GM19463 (cell line): ENCODE results near the gene RIMS4.
"Not testable (repeated sequence)": the region's sequence is repeated elsewhere in the genome, so short reads cannot be mapped to it uniquely, and the experiment has no call there.

Experiments used
- ATAC-seq: cut with Tn5 transposase; IDR thresholded peaks from one replicate; pipeline ENCODE4 v1.9.1; 2021; ENCODE audit warnings: mild to moderate bottlenecking, moderate library complexity; ENCODE audit not compliant: unreplicated experiment

The RIMS4 gene

DNA sequence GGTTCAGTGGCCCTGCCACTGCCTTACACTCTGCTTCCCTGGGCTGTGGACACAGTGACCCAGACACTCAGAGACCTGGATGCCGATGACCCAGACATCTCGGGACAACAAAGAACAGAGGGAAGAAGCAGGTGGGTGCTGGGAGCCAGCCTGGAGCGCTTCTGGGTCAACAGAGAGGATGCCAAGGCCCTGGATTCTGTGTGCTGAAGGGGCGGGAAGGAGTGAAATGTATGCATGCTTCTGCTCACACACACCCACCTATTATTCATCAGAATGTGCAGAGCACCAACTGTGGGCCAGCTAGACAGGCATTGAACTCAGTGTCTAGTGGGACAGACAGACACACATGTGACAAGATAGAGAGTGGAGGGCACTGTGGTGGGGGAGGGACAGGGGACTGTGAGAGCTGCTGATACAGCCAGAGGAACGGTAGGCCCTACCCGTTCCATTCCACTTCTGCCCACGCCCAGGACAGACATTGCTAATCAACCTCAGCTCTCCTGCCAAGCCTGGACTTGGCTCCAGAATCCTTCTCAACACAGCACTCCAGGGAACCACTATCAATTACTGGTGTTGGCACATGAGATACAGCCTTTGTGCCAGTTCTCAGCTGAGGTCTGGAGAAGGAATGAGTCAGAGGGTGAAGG, 44.5 kb downstream of the RIMS4 start:
- no peak for ATAC-seq

DNA sequence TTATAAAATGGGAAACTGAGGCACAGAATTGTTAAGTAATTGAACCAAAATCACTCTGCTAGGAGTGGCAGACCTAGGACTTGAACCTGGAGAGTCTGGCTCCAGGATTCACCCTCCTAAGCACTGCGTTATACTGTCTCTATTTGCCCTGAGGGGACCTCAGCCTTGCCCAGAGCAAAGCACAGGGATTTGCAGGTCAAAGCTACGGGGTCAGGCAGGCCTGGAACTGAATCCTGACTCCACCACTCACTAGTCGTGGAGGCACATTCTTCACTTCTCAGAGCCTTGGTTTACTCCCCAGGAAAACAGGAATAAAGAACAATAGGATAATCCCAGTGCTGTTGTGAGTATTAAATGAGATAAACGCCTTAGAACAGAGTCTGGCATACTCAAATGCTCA, 45.3 kb downstream of the RIMS4 start:
- no peak for ATAC-seq

DNA sequence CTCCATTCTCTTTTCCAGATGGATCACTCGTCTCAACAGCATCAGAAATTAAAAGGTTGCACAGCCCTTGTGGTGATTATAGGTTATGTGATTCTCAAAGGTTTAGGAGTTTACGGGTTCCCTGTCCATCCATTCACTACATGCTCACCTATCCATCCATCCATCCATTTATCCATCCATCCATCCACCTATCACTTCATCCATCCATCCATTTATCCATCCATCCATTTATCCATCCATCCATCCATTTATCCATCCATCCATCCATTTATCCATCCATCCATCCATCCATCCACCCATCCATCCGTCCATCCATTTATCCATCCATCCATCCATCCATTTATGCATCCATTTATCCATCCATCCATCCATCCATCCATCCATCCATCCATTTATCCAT, 46.5 kb downstream of the RIMS4 start:
- not testable (repeated sequence) for ATAC-seq

DNA sequence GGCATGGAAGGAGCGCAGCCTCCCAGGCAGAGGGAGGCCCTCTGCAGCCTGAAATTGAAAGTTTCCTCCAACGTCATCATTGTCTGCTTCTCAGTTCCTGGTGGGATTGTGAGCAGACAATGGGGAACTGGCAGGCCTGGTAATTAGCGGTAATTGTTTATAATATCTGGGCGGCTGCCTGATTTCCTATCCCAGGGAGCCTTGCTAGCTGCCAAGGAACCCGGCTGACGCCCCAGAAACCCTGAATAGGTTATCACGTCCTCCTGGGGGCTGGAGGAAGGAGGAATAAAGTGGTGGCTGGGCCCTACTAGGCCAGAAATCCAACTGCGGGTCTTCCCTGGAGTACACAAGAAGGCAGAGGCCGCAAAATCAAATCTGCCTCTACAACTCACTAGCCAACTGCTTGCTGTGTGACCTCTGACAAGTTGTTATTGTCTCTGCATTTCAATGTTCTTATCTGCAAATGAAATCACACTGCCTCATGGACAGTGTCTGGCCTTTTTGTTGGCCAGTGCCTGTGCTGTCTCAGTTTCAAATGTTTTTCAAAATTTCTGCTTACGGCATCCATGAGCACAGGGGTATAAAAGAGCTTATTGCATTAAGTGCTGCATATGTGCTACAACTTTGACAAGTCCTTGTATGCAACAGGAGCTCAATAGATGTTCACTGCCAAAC, 47.7 kb downstream of the RIMS4 start:
- no peak for ATAC-seq

DNA sequence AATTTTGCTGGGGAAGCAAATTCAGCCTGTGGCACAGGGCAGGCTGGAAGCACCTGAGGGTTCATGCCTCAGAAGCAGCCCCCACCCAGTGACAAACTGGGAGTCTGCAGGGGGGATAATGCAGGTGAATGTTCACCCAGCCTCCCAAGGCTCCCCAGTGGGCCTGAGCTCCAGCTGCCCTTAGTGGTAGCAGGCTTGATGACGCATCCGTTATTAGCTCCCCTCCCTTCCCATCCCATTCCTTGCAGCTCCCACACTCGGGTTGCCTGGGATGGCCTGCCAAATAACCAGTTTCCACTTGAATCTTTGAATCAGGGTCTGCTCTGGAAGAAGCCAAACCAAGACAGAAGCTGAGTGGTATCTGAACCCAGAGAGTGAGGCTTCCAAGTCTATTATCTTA, 48.9 kb downstream of the RIMS4 start:
- no peak for ATAC-seq

DNA sequence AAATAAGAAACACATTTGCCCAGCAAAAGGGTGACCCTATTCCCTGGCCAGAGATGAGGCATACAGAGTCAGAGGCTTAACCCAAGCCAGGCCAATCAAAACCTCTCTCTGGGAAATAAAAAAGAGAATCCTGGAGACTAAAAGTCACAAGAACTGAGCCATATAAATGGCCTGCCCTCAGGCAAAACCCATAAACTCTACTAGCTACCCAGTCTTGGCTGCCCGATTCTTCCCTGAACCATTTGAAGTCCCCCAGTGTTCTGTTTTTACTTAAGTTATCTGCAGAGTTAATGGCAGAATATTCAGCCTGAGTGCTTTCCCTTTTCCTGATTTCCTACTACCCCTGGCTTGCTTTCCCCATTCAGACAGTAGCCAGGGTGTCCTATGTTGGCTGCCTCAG, 50.8 kb downstream of the RIMS4 start:
- ATAC-seq, result no peak

DNA sequence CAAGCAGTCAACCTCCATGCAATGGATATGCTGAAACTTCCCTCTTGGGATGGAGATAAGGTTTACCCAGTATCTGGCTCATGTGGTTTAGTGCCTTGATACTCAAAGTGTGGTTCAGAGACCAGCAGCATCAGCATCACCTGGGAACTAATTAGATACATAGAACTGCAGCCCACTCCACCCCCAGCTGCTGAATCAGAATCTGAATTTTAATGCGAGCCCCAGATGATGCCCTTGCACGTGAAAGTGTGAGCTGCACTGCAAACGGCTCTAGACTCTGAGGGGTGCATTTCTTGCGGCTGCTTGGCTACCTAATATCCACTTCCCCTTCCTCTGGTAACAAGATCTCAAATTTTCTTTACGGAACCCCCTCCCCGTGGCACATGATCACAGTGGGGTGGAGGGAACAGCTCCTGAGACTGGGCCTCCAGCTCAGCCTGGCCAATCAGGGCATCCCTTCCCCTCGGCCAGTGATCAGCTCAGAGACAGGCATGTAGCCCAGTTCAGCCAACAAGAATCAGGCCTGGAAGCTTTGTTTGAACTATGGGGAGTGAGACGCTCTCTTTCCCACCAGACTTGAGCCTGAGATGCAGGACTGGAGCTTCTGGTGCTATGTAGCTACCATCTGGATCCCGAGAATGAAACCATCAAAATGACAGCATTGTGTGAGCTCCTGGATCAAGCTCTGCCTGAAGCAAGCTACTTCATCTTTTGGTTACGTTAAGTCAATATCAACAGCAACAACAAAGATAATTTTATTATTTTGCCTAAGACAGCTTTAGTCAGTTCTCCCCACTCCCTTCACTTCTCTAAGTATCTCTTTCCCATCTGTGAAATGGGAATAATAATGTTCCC, 51.9 kb downstream of the RIMS4 start:
- ATAC-seq, result no peak

DNA sequence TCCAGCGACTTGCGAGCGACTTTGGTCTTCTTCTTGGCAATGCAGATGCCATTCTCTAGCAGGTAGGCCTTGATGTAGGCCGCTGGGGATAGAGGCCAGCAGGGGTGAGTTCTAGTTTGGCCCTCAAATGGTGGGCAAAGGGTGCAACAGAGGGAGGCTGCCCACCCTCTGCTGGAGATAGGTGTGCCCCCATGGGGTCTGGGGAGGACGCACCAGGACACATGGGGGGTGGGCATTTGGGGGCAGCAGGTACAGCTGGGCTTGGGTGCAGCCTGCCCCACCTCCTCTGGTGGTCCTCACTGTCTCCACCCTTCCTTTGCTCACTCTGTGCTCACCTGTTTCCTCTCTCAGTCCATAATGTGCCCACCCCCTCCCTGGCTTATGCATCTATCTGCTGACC, 53.4 kb downstream of the RIMS4 start:
- ATAC-seq, result no peak

DNA sequence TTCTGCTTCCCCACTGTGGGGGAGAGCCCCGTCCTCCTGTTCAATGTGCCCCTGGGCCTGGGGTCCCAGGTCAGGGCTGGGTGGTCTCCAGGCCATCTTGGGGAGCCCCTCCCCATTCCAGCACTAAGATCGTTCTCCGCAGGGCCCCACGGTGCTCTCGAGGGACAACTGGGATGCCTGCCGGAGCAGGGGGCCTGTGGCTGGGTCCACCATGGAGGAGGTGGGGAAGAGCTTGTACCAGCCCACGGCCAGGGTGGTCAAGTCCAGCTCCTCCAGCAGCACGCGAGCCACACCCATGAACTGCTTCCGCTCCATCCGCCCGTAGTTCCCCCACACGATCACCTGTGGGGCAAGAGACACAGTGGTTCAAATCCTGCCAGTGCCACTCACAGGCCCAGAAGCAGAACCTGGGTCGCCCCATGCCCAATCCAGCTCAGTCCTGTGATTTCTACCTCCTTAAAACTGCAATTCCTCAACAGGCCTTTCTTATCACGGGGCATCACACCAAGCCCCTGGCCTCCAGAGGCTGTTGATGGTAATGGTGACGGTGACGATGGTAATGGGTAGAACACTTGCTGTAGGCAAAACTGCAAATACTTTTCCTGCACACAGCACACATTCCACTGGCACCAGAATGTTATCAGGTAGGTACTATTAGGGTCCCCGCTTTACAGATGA, 54.2 kb downstream of the RIMS4 start:
- ATAC-seq, result no peak

DNA sequence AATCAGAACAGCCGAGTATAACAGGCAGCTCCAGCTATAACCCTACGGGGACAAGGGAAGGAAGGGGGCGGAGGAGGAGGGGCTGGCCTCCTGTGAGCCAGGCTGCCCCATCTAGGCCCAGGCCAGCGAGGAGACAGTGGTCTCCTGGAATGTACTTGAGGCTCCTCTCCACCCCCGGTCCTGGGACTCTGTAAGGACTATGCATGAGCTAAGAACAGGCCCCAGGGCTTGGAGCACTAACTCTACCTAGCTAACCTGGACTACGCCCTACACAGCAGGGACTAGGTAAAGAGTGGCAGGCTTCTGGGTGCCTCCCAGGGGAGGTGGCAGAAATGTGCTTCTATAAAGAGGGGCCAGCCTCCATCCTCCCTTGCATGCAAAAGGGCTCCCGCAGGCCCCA, 55.8 kb downstream of the RIMS4 start:
- ATAC-seq, result no peak

DNA sequence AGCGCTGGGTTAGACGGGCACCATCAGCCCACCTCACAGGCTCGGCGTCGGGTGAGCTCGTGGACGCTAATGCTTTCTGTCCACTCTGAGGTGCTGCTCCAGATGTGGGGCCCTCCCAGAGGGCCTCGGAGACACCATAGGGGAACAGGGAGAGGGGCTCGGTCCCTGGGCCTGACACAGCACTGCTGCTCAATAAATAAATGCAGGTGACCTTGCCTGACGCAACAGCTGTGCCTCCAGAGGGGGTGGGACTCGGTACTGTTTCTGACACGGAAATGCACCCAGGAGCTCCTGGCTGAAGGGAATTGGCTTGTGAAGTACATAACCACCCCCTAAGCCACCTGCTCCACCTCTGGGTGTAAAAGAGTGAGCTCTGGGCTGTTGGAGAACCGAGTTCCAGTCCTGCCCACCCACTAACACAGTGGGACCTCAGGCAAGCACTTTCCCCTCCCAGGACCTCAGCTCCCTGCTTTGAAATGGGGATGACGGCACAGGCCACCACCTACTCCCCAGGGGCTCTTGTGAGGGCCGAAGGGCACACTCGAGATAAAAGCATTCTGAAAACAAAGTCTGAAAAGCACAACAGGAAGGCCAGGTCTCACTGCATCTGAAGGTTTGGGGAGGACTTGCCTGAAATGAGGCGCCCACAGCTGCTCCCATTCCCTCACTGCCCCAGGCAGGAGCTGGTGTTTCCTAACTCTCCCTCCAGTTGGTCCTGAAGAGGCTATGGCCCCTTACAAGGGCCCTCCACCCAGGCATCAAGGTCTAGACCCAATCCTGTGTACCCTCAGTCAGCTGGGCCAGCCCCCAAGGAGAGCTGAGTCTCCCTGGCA, 58.0 kb downstream of the RIMS4 start:
- ATAC-seq, result no peak

DNA sequence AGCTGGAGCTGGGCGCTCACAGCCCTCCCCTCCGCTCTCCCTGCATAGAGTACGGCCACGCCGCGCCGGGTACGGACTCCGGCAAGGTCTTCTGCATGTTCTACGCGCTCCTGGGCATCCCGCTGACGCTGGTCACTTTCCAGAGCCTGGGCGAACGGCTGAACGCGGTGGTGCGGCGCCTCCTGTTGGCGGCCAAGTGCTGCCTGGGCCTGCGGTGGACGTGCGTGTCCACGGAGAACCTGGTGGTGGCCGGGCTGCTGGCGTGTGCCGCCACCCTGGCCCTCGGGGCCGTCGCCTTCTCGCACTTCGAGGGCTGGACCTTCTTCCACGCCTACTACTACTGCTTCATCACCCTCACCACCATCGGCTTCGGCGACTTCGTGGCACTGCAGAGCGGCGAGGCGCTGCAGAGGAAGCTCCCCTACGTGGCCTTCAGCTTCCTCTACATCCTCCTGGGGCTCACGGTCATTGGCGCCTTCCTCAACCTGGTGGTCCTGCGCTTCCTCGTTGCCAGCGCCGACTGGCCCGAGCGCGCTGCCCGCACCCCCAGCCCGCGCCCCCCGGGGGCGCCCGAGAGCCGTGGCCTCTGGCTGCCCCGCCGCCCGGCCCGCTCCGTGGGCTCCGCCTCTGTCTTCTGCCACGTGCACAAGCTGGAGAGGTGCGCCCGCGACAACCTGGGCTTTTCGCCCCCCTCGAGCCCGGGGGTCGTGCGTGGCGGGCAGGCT, 60.1 kb downstream of the RIMS4 start:
- no peak for ATAC-seq

DNA sequence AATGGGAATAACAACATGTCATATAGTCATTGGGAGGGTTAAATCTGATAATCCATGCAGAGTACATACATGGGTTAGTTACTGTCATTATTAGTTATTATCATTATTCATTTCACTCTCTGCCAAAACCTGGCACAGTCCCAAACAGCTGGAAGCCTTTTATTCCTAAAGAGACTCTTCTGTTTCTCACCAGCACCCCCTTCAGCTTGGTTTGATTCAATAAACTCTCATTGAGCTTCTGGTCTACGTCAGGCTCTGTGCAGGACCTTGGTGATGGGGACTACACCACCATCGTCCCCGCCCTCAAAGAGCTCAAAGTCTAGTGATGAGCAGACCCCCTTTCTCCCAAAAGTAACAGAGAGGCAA, 62.4 kb downstream of the RIMS4 start:
- ATAC-seq, result no peak

DNA sequence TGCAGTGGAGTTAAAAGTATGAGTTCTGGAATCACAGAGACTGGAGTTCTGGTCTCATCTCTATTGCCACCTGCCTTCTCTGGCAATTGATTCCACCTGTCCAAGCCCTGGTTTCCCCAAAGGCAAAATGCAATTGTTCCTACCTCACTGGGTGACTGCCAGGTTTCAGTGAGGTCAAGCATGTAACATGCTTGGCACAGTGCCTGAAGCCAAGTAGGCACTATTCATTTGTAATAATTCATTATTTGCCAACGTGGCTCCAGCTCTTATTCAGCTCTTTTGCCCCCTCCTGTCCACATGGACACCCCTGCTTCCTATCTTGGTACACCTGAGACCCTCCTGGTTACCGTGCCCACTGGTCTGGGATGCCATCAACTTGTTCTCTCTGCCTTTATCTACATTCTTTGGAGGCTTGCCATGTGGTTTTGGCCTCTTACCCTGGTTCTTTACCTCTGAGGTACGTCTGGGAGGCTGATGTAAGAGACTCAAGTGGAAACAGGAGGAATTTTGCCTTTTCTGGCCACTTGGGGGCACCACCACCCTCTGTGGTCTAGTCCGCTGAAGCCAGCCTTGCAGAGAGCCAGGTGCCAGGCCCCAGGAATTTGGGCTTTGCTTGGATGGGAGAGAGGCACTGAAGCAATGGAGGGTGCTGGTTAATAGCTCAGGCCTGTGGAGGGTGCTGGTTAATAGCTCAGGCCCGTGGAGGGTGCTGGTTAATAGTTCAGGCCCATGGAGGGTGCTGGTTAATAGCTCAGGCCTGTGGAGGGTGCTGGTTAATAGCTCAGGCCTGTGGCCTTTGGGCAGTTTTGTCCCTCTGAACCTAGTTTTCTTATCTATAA, 63.0 kb downstream of the RIMS4 start:
- ATAC-seq, result no peak

DNA sequence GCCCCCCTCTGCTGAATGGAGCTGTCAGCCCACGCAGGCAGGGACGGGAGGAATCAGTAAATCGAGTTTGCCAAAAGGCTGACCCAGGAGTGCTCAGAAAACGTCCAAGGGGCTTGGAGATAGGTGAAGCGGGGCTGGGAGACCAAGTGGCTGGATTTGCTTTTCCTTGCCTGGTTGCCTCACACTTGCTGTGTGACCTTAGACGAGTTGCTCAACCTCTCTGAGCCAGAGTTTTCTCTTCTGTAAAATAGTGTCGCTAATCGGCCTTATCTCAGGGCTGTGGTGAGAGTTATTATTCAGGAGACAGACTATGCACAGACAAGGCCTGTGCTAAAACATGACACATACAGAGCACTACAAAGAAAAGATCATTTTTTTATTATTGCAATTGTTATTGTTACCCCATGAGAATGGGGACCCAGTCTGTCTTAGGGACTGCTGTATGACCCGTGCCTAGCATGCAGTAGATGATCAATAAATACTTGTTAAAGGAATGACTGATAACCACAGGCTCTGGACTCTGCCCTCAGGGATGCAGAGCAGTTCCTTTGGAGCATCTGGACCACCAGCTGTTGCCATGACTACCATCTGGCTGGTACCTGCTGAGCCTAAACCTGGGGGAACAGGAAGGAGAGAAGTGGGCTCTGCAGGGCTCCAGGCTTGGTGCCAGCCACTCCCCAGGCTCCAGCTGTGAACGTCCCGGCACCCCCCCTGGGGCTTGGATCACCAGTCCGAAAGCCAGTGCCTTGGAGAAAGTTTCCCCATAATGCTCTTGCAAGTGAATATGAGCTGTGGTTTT, 63.8 kb downstream of the RIMS4 start:
- no peak for ATAC-seq

DNA sequence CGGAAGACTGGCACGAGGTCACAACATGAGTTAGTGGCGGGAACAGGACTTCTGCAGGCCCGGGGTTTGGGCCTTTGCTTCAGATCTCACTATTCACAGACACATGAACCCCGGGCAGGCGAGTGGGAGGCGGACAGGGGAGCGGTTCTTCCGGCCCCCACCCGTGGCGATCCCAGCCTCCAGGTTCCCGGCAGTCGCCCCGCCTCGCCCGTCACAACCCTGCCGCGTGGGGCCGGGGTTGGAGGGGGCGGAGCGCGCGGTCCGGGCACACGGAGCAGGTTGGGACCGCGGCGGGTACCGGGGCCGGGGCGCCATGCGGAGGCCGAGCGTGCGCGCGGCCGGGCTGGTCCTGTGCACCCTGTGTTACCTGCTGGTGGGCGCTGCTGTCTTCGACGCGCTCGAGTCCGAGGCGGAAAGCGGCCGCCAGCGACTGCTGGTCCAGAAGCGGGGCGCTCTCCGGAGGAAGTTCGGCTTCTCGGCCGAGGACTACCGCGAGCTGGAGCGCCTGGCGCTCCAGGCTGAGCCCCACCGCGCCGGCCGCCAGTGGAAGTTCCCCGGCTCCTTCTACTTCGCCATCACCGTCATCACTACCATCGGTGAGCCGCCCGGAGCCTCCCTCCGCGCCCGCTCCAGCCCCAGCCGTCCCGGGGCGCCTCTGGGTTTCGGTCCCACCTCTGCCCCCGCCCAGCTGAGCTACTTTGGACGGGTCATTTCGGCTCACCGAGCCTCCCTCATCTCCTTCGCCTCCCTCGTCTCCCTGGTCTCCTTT, 64.6 kb downstream of the RIMS4 start, which contains the start of gene KCNK15:
Gene KCNK15, plus strand, starts transcription at position 268 of the 769 bp plus-strand sequence. Its CDS starts 46 bp downstream, at position 314.
- ATAC-seq, result no peak

DNA sequence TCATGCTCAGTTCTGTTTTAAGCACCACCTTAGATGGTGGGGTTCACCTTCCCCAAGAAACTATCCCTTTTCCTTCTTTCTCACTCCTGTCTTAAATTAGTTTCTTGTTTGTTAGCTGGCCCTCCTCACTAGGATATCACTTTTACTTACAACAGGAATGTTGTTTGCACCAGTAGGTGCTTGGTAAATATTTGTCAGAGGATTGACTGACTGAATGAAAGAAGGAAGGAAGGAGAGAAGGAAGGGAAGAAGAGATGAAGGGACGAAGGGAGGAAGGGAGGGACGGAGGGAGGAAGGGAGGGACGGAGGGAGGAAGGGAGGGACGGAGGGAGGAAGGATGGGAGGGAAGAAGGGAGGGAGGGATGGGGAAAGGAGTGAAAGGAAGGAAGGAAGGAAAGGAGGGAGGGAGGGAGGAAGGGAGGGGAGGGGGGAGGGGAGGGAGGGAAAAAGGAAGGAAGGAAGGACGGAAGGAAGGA, 65.2 kb downstream of the RIMS4 start:
- no peak for ATAC-seq
